Measurements from ENCODE around the gene LDAH.

Gene LDAH

DNA sequence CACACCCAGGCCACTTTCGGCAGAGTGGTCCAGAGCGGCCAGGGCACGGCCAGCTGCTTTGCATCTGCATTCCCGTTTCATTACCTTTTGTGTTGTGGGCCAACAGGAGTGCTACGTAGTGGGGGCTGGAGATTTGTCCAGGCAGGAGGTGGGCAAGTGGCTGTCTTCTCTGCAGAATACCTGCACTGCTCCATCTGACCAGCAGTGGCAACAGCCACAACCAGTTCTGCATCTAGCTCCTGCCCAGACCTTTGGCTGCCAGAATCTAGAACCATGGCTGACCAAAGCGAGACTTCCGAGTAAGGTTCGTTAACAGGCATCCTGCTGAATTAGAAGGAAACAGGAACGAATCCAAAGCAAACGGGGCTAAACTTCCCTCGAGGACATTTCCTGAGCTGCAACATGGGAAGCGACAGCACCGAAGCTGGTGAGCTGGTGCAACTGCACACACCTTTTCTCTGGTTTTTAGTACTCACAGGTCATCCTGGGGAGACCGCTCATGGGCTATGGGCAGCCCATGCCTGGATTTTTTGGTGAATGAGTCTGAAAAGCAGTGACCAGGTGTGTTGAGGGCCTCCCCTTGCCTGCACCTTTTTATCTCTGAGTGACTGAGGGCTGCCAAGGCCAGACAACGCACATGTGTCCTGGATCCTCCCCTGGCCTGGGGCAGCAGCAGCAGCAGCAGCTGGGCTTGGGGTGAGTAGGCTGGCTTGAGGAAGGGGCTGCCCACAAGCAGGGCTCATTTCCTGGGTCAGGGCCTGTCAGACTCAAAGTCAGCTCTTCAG lies 145.4 kb downstream of the LDAH start (continued):
- TF ChIP-seq, protein P1, sequence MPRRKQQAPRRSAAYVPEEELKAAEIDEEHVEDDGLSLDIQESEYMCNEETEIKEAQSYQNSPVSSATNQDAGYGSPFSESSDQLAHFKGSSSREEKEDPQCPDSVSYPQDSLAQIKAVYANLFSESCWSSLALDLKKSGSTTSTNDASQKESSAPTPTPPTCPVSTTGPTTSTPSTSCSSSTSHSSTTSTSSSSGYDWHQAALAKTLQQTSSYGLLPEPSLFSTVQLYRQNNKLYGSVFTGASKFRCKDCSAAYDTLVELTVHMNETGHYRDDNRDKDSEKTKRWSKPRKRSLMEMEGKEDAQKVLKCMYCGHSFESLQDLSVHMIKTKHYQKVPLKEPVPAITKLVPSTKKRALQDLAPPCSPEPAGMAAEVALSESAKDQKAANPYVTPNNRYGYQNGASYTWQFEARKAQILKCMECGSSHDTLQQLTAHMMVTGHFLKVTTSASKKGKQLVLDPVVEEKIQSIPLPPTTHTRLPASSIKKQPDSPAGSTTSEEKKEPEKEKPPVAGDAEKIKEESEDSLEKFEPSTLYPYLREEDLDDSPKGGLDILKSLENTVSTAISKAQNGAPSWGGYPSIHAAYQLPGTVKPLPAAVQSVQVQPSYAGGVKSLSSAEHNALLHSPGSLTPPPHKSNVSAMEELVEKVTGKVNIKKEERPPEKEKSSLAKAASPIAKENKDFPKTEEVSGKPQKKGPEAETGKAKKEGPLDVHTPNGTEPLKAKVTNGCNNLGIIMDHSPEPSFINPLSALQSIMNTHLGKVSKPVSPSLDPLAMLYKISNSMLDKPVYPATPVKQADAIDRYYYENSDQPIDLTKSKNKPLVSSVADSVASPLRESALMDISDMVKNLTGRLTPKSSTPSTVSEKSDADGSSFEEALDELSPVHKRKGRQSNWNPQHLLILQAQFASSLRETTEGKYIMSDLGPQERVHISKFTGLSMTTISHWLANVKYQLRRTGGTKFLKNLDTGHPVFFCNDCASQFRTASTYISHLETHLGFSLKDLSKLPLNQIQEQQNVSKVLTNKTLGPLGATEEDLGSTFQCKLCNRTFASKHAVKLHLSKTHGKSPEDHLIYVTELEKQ (tag by site-specific recombination; IDR thresholded peaks at IDR 0.05; ENCODE audit: borderline replicate concordance): no peak
- TF ChIP-seq TRIM28 (IDR thresholded peaks at IDR 0.05; ENCODE audit: borderline replicate concordance, low read length) (no peak), ZNF768 (tag by site-specific recombination; IDR thresholded peaks at IDR 0.05) (no peak), KLF16 (tag by site-specific recombination; IDR thresholded peaks at IDR 0.05) (no peak), ZBTB1 (tag by site-specific recombination; IDR thresholded peaks at IDR 0.05) (no peak), ZBTB7A (tag by site-specific recombination; IDR thresholded peaks at IDR 0.05; ENCODE audit: low read depth) (no peak), ZNF785 (tag by site-specific recombination; IDR thresholded peaks at IDR 0.05) (no peak)
- TF ChIP-seq, protein P2, sequence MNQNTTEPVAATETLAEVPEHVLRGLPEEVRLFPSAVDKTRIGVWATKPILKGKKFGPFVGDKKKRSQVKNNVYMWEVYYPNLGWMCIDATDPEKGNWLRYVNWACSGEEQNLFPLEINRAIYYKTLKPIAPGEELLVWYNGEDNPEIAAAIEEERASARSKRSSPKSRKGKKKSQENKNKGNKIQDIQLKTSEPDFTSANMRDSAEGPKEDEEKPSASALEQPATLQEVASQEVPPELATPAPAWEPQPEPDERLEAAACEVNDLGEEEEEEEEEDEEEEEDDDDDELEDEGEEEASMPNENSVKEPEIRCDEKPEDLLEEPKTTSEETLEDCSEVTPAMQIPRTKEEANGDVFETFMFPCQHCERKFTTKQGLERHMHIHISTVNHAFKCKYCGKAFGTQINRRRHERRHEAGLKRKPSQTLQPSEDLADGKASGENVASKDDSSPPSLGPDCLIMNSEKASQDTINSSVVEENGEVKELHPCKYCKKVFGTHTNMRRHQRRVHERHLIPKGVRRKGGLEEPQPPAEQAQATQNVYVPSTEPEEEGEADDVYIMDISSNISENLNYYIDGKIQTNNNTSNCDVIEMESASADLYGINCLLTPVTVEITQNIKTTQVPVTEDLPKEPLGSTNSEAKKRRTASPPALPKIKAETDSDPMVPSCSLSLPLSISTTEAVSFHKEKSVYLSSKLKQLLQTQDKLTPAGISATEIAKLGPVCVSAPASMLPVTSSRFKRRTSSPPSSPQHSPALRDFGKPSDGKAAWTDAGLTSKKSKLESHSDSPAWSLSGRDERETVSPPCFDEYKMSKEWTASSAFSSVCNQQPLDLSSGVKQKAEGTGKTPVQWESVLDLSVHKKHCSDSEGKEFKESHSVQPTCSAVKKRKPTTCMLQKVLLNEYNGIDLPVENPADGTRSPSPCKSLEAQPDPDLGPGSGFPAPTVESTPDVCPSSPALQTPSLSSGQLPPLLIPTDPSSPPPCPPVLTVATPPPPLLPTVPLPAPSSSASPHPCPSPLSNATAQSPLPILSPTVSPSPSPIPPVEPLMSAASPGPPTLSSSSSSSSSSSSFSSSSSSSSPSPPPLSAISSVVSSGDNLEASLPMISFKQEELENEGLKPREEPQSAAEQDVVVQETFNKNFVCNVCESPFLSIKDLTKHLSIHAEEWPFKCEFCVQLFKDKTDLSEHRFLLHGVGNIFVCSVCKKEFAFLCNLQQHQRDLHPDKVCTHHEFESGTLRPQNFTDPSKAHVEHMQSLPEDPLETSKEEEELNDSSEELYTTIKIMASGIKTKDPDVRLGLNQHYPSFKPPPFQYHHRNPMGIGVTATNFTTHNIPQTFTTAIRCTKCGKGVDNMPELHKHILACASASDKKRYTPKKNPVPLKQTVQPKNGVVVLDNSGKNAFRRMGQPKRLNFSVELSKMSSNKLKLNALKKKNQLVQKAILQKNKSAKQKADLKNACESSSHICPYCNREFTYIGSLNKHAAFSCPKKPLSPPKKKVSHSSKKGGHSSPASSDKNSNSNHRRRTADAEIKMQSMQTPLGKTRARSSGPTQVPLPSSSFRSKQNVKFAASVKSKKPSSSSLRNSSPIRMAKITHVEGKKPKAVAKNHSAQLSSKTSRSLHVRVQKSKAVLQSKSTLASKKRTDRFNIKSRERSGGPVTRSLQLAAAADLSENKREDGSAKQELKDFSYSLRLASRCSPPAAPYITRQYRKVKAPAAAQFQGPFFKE (tag by site-specific recombination; IDR thresholded peaks at IDR 0.05; ENCODE audit: borderline replicate concordance): no peak
- TF ChIP-seq, protein P3, sequence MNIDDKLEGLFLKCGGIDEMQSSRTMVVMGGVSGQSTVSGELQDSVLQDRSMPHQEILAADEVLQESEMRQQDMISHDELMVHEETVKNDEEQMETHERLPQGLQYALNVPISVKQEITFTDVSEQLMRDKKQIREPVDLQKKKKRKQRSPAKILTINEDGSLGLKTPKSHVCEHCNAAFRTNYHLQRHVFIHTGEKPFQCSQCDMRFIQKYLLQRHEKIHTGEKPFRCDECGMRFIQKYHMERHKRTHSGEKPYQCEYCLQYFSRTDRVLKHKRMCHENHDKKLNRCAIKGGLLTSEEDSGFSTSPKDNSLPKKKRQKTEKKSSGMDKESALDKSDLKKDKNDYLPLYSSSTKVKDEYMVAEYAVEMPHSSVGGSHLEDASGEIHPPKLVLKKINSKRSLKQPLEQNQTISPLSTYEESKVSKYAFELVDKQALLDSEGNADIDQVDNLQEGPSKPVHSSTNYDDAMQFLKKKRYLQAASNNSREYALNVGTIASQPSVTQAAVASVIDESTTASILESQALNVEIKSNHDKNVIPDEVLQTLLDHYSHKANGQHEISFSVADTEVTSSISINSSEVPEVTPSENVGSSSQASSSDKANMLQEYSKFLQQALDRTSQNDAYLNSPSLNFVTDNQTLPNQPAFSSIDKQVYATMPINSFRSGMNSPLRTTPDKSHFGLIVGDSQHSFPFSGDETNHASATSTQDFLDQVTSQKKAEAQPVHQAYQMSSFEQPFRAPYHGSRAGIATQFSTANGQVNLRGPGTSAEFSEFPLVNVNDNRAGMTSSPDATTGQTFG (tag by site-specific recombination; IDR thresholded peaks at IDR 0.05; ENCODE audit: borderline replicate concordance): no peak
- TF ChIP-seq, protein P4, sequence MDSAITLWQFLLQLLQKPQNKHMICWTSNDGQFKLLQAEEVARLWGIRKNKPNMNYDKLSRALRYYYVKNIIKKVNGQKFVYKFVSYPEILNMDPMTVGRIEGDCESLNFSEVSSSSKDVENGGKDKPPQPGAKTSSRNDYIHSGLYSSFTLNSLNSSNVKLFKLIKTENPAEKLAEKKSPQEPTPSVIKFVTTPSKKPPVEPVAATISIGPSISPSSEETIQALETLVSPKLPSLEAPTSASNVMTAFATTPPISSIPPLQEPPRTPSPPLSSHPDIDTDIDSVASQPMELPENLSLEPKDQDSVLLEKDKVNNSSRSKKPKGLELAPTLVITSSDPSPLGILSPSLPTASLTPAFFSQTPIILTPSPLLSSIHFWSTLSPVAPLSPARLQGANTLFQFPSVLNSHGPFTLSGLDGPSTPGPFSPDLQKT (IDR thresholded peaks at IDR 0.05; ENCODE audit: borderline replicate concordance, low read depth, low read length): no peak
